ENCODE data around the gene LRRC4C.
"Not testable (repeated sequence)": the region's sequence is repeated elsewhere in the genome, so short reads cannot be mapped to it uniquely, and the experiment has no call there.

The LRRC4C gene

DNA sequence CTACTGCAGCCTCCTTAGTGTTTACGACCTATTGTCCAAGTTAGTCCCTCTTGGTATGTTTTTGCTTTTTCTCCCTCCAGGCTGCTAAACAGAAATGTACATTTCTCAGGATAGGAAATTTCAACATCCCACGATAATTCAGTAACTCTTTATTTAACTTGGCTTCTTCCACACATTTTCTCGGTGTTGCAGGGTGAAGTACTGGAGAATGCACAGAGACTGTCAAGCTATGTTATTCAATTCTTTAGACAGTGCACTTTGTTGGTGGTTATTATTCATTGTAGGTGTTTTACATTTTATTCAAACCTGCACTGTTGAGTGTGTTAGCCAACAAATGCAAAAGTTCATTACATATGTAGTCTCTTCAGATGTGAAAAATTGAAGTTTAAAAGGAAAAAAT lies 839.8 kb downstream of the LRRC4C start:
- DNase-seq: no peak

GRCh38 chr11:40606800-40607199 lies 852.7 kb downstream of the LRRC4C start:
- DNase-seq: no peak

DNA sequence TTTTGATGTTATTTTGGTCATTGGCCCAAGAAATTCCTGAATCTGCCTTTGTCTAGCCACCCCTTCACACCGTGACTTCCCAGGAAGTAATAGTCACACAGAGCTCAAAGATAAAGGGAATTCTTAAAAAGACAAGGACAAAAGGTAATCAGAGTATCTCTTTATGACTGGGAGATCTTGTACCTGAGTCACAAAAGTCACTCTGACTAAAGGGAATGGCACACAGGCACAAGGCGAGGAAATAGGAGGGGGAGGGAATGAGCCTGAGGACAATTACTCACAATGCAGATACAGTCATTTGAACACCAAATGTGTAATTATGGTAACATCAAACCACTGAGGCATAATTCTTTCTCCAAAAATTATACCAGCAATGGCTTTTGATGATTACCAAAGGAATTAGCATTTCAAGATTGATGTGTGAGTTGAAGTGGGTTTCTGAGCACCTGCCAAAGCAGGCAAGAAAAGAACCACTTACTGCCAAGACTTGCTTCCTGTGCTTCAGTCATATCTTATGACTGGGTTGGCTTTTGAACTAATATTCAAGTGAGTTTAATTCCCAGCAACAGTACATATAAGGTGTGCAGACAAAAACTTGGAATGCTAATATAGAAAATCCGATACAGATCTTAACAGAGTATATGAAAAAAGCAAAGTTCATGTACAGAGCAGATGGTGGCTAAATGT lies 856.4 kb downstream of the LRRC4C start:
- DNase-seq: no peak

- no peak for DNase-seq
Measured at GRCh38 chr11:40597546-40598113, 861.8 kb downstream of the LRRC4C start.

DNA sequence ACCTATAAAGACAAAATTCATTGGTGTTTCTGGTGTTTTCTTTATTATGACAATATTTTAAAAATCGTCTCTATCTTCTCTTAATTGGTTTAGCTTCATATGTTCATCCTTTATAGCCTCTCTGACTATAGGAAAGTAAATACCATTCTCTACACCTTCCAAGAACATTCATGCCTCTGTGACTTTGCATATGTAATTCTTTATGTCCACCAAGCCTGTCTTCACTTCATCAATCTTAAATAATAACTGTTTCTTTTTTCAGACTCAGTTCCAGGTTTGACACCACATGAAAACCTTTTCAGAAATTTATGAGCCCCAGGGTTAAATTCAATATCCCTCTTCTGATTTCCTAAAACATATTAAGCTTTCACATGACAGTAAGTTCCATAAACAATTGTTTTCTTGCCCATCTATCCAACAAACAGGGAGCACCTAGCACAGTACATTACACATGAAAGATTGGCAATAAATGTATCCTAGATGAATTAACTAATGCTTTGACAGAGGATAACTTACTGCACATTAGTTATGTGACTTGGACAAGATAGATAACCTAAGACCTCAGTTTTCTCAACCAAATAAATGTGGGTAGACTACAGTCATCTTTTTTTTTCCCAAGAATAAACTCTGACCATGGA lies 886.1 kb downstream of the LRRC4C start:
- DNase-seq: no peak

DNA sequence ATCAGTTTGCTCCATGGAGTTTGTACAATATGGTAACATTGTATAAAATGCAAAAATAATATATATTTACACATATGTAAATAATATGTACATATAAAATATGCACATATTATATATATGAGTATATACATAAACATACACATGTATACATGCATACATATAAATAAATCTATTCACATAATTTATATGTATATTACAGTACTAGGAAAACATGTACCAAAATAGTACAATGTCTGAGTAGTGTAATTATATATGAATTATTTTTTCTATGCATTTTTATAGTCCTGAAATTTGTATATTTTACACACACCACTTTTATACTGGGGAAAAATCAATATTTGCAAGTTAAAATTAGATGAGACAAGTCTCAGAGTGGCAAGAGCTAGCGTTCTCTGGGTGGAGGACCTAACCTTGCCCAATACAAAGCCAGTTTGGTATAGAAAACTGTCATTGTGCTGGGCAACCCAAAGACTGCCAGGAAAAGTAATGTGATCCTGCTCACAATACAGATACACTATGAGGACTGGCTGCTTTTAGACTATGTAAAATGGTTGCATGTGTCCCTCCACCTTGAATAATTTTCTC lies 889.4 kb downstream of the LRRC4C start:
- DNase-seq: no peak

GRCh38 chr11:40567392-40567791 lies 892.1 kb downstream of the LRRC4C start:
- DNase-seq: no peak

DNA sequence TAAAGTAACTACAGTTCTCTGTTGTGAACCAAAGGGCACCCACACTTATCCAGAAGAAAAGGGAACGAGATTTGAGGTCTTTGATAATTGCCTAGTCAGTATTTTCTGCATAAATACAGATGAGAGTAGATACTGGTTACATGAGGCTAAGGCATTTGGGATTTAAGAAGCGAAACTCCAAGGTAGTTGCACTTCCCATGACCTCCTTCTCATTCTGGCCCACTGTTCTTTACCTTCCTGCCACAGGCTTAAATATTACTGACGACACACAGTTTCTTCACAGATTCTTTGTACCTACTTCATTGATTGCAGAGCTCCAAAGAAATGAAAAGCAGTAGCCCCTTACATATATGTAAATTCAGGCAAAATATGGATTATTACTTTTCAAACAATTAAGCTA lies 915.3 kb downstream of the LRRC4C start:
- DNase-seq: no peak

GRCh38 chr11:40542821-40543220 lies 916.6 kb downstream of the LRRC4C start:
- DNase-seq: no peak

DNA sequence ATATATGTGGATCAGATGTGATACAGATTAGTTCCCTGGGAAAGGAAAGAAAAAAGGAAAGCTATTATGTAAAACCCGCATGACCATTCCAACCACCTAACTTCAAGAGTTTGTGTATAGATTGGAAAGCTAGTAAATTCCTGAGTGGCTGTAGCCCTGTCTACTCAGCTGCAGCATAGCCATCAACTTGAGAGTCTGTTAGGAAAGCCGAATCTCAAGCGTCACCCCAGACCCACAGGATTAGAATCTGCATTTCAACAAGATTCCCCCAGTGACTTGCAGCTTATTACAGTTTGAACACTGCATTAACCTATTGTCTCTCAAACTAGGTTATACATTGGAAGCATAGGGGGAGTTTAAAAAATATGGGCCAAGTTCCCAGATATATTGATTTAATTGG lies 921.7 kb downstream of the LRRC4C start:
- DNase-seq: no peak

- DNase-seq: not testable (repeated sequence)
Measured at GRCh38 chr11:40522080-40522479, 937.4 kb downstream of the LRRC4C start.

DNA sequence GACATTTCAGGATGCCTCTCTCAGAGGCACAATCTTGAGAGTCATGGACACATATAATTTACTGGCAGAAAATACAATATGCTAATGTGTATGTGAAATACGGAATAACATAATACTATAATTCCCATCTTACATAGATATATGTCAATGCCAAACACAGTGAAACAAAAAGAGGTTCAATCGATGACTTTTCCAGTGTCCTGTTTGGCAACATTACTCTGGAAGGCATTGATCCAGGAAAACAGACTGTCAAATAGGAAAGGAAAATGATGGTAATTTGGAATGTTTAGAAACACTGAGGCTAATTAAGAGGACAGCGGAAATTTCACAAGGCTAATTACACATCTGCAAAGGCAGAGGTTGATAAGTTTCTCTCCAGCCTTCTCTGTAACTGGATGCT lies 942.3 kb downstream of the LRRC4C start:
- no peak for DNase-seq

DNA sequence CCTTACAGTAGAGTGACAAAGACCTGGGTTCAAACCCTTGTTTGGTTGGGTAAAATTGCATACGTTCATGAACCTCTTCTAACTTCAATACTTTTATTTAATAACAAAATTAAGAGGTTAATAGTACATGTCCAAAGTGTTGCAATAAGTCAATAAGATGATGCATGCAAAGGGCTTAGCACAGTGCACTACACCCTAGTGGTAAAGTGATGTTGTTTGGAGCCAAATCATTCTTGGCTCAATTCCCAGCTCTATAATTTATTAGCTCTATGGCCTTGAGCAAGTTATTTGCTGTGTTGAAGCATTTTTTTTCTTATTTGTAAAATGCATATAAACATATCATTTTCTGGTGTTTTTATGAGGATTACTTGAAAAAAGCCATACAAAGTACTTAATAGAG lies 945.3 kb downstream of the LRRC4C start:
- no peak for DNase-seq

DNA sequence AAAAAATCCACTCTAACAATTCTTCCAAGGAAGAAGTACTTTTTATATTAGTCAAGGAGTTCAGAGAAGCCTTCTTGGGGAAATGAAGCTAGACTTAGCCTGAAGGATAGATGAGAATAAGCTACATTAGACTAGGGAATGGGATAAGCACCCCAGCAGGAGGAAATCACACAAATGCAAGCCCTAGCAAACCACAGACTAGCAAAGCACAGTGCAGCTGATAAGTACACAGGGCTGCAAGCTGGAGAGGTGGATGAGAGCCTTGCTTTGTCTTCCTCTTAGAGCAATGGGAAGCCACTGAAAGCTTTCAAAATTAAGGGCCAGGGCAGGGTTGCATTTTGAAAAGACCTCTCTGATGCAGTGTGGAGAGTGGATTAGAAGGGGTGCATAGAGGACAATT lies 946.2 kb downstream of the LRRC4C start:
- no peak for DNase-seq

DNA sequence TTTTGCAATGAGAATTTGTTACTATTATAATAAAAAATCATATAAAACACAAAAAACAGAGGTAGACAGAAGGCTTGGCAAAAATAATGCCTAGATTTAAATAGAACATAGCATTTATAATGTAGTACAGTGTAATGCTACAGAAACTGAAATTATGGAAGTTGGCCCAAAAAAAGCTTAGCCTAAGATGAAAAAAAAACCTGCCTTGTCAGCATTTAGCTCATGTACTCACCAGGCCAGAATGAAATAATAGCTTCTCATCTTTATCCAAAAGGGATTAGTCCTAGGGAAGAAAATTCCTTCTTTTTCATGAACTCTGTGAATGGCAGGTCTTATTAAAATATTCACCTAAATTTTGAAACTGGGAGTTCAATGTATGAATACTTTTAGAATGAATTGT lies 951.1 kb downstream of the LRRC4C start:
- no peak for DNase-seq

- no peak for DNase-seq
Measured at GRCh38 chr11:40506226-40506625, 953.2 kb downstream of the LRRC4C start.

GRCh38 chr11:40491341-40491740 lies 968.1 kb downstream of the LRRC4C start:
- DNase-seq: no peak

DNA sequence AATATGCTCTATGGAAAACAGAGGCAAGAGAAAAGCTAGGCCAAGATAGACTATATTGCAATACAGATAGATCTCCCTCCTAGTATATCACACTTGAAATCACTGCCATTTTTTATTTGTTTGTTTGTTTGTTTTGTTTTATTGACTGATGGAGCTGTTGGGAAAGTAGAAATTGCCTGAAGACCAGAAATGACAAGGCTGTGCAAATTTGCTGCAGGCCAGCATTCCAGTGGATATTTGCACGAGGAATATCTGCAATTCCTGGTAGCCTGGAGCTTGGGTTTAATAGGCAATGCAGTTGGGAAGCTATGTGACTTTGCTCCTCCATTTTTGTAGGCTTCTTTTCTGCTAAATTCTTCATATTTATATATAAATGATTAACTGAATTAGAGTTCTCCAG lies 991.7 kb downstream of the LRRC4C start:
- no peak for DNase-seq

- no peak for DNase-seq
Measured at GRCh38 chr11:40445391-40445790, 1014.1 kb downstream of the LRRC4C start.

DNA sequence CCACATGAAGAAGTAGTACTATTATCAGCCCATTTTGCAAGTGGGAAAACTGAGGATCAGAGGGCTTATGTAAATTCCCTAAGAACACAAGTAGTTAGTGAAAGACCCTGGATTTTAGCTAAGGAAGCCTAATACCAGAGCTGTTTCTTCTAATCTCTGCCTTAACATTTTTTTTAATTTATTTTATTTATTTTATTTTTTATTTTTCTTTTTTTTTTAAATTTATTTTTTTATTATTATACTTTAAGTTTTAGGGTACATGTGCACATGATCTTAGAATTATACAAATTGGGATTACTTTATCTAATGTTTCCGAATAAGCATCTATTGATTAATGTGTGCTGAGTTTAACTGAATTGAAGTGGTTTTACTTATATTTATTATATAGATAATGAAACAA lies 1015.3 kb downstream of the LRRC4C start:
- no peak for DNase-seq

DNA sequence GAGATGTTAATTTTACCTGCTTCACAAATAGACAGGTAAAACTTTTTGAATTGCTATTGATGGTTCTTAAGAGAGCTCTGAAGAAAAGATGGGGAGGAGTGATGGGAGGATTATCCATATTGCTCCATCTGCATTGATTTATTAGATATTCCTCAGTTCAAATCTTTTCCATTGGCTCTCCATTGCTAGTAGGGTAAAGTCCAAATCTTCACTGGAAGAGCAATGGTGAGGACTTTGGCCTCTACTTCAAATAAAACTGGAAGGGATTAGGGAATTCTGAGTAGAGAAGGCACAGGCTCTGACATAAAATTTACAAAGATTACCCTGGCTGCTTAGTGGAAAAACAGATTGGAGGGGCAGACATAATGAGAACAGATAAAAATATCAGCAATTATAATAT lies 1024.1 kb downstream of the LRRC4C start:
- no peak for DNase-seq

DNA sequence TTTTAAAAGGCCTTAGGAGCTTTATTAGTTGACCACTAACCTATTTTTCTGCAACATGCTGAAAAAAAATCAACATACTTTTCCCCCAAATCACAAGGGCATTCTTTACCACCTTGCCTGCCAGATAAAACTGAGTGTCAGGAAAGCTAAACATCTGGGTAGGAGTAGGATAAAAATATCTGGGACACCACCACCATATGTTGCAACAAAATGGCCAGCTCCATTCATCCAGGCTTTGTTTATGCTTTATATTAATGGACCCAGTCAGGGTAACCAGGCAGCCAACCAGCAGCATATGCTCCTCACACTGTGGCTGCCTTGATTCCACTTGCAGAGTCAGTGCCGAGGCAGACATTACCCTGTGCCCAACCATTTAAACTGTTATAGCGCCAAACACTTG lies 1024.5 kb downstream of the LRRC4C start:
- DNase-seq: no peak

DNA sequence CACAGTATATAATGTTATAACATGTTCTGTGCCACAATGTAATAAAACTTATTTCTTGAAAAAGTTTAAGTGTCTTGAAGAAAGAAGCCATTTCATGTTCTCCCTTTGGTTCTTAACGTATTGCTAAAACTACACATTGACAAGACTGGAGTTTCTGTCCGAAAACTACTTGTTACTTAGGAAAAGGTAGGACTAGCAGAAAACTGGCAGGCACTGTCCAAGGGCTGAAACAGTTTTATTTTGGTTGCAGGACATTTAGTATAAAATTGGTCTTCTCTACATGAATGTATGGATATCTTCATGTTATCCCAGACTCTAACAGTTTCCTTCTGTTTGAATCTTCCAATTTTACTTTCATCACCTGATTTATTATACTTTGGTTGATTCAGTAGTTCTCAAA lies 1027.1 kb downstream of the LRRC4C start:
- no peak for DNase-seq

DNA sequence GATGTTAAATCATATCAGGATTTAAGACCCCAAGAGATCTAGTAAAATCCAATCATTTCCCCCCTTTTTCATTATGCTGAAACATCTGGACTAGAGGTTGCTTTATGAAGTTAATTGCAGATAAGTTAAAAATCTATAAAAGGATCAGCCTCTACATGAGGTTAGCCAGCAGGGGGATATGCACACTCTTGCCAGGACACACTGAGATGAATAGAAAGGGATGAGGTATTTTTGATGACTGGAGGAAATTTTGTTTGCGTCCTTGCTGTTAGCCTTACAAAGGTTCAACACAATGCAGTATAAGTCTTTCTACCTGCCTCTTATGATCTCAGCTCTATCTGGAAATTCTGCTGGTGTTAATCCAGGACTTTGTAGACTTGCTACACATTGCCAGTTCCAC lies 1034.3 kb downstream of the LRRC4C start:
- no peak for DNase-seq
